Neural cell (in vitro differentiated cells): ENCODE results near the gene TNFRSF8. TPM values are rescaled to one million over a fixed set of nuclear protein-coding genes. Genes with fewer than 3 reads are reported as not detected.

Experiments used
- H2AFZ ChIP-seq: fragments of 200-600, 300-800 bp; sonication (generic), shearing (Covaris generic); 2 replicates; pipeline ENCODE4 v1.6.0; 2014; ENCODE audit warnings: low read depth, mild to moderate bottlenecking, antibody characterized with exemption, low read length, moderate library complexity
- H3F3A ChIP-seq: fragments of 200-600 bp; shearing (Covaris generic); 2 replicates; pipeline ENCODE4 v1.6.1; 2016; ENCODE audit warnings: mild to moderate bottlenecking, moderate library complexity, mixed read lengths, antibody characterized with exemption, low read length; ENCODE audit not compliant: insufficient read depth, poor library complexity, severe bottlenecking
- H3K27ac ChIP-seq: fragments of 200-600, 300-800 bp; sonication (generic), shearing (Covaris generic); 2 replicates; pipeline ENCODE4 v1.5.1; 2014; ENCODE audit warnings: mild to moderate bottlenecking, low read length, moderate library complexity
- H3K27me3 ChIP-seq: fragments of 300-800, 200-600 bp; sonication (generic), shearing (Covaris generic); 2 replicates; pipeline ENCODE4 v1.6.0; 2014; ENCODE audit warnings: mild to moderate bottlenecking, low read depth, low read length, moderate library complexity; ENCODE audit not compliant: insufficient read depth
- H3K36me3 ChIP-seq: fragments of 300-800, 200-600 bp; sonication (generic), shearing (Covaris generic); 2 replicates; pipeline ENCODE4 v1.5.1; 2014; ENCODE audit warnings: mild to moderate bottlenecking, antibody characterized with exemption, low read length, moderate library complexity; ENCODE audit not compliant: insufficient read depth
- H3K4me2 ChIP-seq: fragments of 300-800, 200-600 bp; sonication (generic), shearing (Covaris generic); 2 replicates; pipeline ENCODE4 v1.6.0; 2014; ENCODE audit warnings: mild to moderate bottlenecking, low read length
- H3K4me3 ChIP-seq: fragments of 300-800, 200-600 bp; sonication (generic), shearing (Covaris generic); 2 replicates; pipeline ENCODE4 v1.5.1; 2014; ENCODE audit warnings: mild to moderate bottlenecking, low read length, moderate library complexity
- H3K79me2 ChIP-seq: fragments of 200-600 bp; shearing (Covaris generic); replicated peaks from 2 replicates; pipeline ENCODE4 v1.6.0; 2014; ENCODE audit warnings: mild to moderate bottlenecking, low read length, moderate library complexity; ENCODE audit not compliant: insufficient read depth
- H3K9ac ChIP-seq: fragments of 300-800, 200-600 bp; sonication (generic), shearing (Covaris generic); 2 replicates; pipeline ENCODE4 v1.6.1; 2016; ENCODE audit warnings: mild to moderate bottlenecking, low read length, mixed read lengths
- H3K9me2 ChIP-seq: fragments of 200-600 bp; shearing (Covaris generic); 2 replicates; pipeline ENCODE4 v1.6.1; 2016; ENCODE audit warnings: mild to moderate bottlenecking, low read length, mixed read lengths; ENCODE audit not compliant: insufficient read depth
- H3K9me3 ChIP-seq: fragments of 200-600, 300-800 bp; sonication (generic), shearing (Covaris generic); 2 replicates; pipeline ENCODE4 v1.6.1; 2016; ENCODE audit warnings: mild to moderate bottlenecking, mixed run types, low read length, moderate library complexity, mixed read lengths
- H4K20me1 ChIP-seq: fragments of 200-600 bp; shearing (Covaris generic); 2 replicates; pipeline ENCODE4 v1.6.1; 2016; ENCODE audit warnings: mild to moderate bottlenecking, mixed run types; ENCODE audit not compliant: insufficient read depth
- CTCF ChIP-seq: fragments of 450-650 bp; IDR thresholded peaks from 2 replicates; pipeline ENCODE4 v1.5.1; 2014; ENCODE audit warnings: antibody characterized with exemption, mild to moderate bottlenecking, moderate library complexity; ENCODE audit not compliant: poor library complexity, severe bottlenecking
- EP300 ChIP-seq: fragments of 450-650 bp; conservative IDR thresholded peaks from 2 replicates; pipeline ENCODE4 v1.6.1; 2014; ENCODE audit warnings: antibody characterized with exemption, mild to moderate bottlenecking, moderate library complexity; ENCODE audit not compliant: poor library complexity, severe bottlenecking
- EZH2 ChIP-seq: fragments of 200-600, 300-800 bp; shearing (Covaris generic), sonication (generic); IDR thresholded peaks from 2 replicates; pipeline ENCODE4 v1.6.1; 2014; ENCODE audit warnings: antibody characterized with exemption, low read length, borderline replicate concordance, mild to moderate bottlenecking; ENCODE audit not compliant: insufficient read depth, poor library complexity, severe bottlenecking
- MXI1 ChIP-seq: fragments of 450-650 bp; conservative IDR thresholded peaks from 2 replicates; pipeline ENCODE4 v1.6.1; 2014; ENCODE audit warnings: antibody characterized with exemption, mild to moderate bottlenecking; ENCODE audit not compliant: poor library complexity, severe bottlenecking
- POLR2AphosphoS5 ChIP-seq: IDR thresholded peaks from 2 replicates; pipeline ENCODE4 v1.6.1; 2012
- RAD21 ChIP-seq: fragments of 450-650 bp; conservative IDR thresholded peaks from 2 replicates; pipeline ENCODE4 v1.6.1; 2014; ENCODE audit warnings: antibody characterized with exemption, mild to moderate bottlenecking, moderate library complexity
- REST ChIP-seq: IDR thresholded peaks from 2 replicates; pipeline ENCODE4 v1.6.1; 2012; ENCODE audit warnings: borderline replicate concordance
- SMC3 ChIP-seq: fragments of 450-650 bp; conservative IDR thresholded peaks from 2 replicates; pipeline ENCODE4 v1.6.1; 2014; ENCODE audit warnings: antibody characterized with exemption, mild to moderate bottlenecking, moderate library complexity; ENCODE audit not compliant: poor library complexity
- TAF1 ChIP-seq: IDR thresholded peaks from 2 replicates; pipeline ENCODE4 v1.6.1; 2012; ENCODE audit warnings: low read depth
- polyA plus RNA-seq: library from polyadenylated mRNA; depleted of rRNA; stranded (reverse); fragments of >200 nt; gene quantifications from 2 replicates; pipeline ENCODE4 v1.2.3, GENCODE V29; 2014

The TNFRSF8 gene
- polyA plus RNA-seq, 1 donor from 2014 or later = not detected

- Histone ChIP-seq H3K4me2 (no peak overlapping the region), H3K27me3 (no peaks in the 10 kb centered on the region), H3K27ac (no peak overlapping the region), H3K36me3 (no peaks in the 10 kb centered on the region), H3K9me3 (no peaks in the 10 kb centered on the region), H4K20me1 (no peaks in the 10 kb centered on the region), H3K9me2 (no peaks in the 10 kb centered on the region), H3F3A (no peaks in the 10 kb centered on the region), H2AFZ (no peak overlapping the region), H3K9ac (no peak overlapping the region), H3K79me2 (no peaks in the 10 kb centered on the region), H3K4me3 (no peak overlapping the region)
- TF ChIP-seq REST = no peak
- no peak for TF ChIP-seq MXI1
- TF ChIP-seq RAD21 = no peak
- no peak for TF ChIP-seq POLR2AphosphoS5
- TF ChIP-seq EZH2 = no peak
- no peak for TF ChIP-seq EP300
- no peak for TF ChIP-seq TAF1
- no peak for TF ChIP-seq CTCF
- no peak for TF ChIP-seq SMC3
These were observed 96.7 kb downstream of the TNFRSF8 start for GRCh38 chr1:12159816-12160215.

- no peaks in the 10 kb centered on the region for H3K36me3 ChIP-seq
- H3K27ac ChIP-seq = no peak overlapping the region
- H3K9me3 ChIP-seq = no peaks in the 10 kb centered on the region
- H3K9ac ChIP-seq = no peak overlapping the region
- H4K20me1 ChIP-seq = no peaks in the 10 kb centered on the region
- no peaks in the 10 kb centered on the region for H3F3A ChIP-seq
- H3K79me2 ChIP-seq = no peaks in the 10 kb centered on the region
- no peak overlapping the region for H2AFZ ChIP-seq
- no peak for TF ChIP-seq EZH2
- TF ChIP-seq CTCF = no peak
- TF ChIP-seq TAF1 = no peak
- no peak for TF ChIP-seq RAD21
- TF ChIP-seq POLR2AphosphoS5 = no peak
- TF ChIP-seq MXI1 = no peak
- no peak for TF ChIP-seq REST
- no peak for TF ChIP-seq EP300
- no peaks in the 10 kb centered on the region for H3K9me2 ChIP-seq
- no peak overlapping the region for H3K4me3 ChIP-seq
- H3K4me2 ChIP-seq = no peak overlapping the region
- no peaks in the 10 kb centered on the region for H3K27me3 ChIP-seq
These were observed 98.2 kb downstream of the TNFRSF8 start for GRCh38 chr1:12161324-12161661.
